Fibroblast of skin of scalp (primary cell): Measurements from ENCODE around the gene DAZAP2.
"Not testable (repeated sequence)": the region's sequence is repeated elsewhere in the genome, so short reads cannot be mapped to it uniquely, and the experiment has no call there.

Experiments used
- DNase-seq: peaks from one replicate; pipeline ENCODE4 v3.0.0-alpha.2; 2013

DAZAP2 gene

GRCh38 chr12:51247523-51248206 lies 9.0 kb downstream of the DAZAP2 start:
- DNase-seq, result no peak

GRCh38 chr12:51253276-51253675 lies 14.7 kb downstream of the DAZAP2 start:
- no peak for DNase-seq

DNA sequence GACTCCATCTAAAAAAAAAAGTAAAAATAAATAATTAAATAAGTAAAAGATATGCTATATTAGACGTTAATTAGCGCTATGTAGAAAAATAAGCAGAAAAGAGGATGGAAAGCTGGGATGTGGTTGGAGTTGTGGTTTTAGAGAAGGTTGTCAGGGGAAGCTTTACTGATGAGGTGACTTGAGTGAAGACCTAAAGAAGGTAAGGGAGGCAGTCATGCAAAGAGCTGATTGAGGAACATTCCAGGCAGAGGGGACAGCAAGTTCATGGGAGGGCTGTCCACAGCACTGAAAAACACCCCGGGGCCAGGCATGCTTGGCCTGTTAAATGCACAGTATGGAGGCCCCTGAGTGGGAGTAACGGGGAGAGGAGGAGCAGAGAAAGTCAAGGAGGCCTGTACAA lies 15.9 kb downstream of the DAZAP2 start:
- DNase-seq, result no peak

DNA sequence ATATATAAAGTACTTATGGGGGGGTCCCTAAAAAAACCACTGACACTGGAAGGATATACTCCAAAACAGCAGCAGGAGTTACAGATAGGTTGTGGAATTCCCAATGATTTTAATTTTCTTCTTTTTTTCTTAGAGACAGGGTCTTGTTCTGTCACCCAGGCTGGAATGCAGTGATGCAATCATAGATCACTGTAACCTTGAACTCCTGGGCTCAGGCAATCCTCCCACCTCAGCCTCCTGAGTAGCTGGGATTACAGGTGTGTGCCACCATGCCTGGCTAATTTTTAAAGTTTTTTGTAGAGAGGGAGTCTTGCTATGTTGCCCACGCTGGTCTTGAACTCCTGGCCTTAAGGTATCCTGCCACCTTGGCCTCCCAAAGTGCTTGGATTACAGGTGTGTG lies 21.0 kb downstream of the DAZAP2 start:
- not testable (repeated sequence) for DNase-seq

GRCh38 chr12:51262758-51263177 lies 24.1 kb downstream of the DAZAP2 start:
- DNase-seq, result peak; percentile 60

- DNase-seq, result no peak
Measured at GRCh38 chr12:51263341-51263740, 24.7 kb downstream of the DAZAP2 start.

DNA sequence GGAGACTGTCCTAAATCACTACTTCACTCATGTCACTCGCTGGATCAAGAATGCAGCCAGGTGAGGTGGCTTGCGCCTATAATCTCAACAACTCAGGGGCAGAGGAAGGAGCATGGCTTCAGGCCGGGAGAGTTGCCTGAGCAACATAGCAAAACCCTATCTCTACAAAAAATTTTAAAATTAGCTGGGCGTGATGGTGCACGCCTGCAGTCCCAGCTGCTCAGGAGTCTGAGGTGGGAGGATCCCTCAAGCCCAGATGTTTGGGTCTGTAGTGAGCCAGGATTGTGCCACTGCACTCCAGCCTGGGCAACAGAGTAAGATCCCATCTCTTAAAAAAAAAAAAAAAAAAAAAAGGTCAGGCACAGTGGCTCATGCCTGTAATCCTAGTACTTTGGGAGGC lies 25.7 kb downstream of the DAZAP2 start:
- DNase-seq, result no peak

DNA sequence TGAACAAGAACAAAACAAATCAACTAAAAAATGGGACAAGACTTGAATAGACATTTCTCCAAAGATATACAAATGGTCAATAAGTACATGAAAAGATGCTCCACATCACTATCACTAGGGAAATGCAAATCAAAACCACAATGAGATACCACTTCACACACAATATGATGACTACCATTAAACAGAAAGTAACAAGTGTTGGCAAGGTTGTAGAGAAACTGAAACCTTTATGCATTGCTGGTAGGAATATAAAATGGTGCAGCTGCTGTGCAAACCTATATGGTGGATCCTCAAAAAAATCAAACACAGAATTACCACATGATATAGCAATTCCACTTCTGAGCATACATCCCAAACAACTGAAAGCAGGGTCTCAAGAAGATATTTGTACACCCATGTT lies 26.4 kb downstream of the DAZAP2 start:
- DNase-seq, result no peak

GRCh38 chr12:51269174-51270066 lies 30.8 kb downstream of the DAZAP2 start:
- peak; percentile 54 for DNase-seq

GRCh38 chr12:51270067-51270950 lies 31.7 kb downstream of the DAZAP2 start, which contains the start of gene SMAGP:
Gene SMAGP (minus strand): TSS chr12:51270415. CDS start chr12:51269278, 1,137 bp downstream.
- peak; percentile 35 for DNase-seq

GRCh38 chr12:51270951-51271518 lies 32.4 kb downstream of the DAZAP2 start:
- DNase-seq, result peak; percentile 79

DNA sequence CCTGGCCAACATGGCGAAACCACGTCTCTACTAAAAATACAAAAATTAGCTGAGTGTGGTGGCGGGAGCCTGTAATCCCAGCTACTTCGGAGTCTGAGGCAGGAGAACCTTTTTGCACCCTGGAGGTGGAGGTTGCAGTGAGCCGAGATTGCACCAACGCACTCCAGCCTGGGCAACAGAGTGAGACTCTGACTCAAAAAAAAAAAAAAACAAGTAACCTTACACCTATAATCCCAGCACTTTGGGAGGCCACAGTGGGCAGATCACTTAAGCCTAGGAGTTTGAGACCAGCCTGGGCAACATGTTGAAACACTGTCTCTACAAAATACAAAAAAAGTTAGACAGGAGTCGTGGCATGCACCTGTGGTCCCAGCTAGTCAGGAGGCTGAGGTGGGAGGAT lies 34.2 kb downstream of the DAZAP2 start:
- not testable (repeated sequence) for DNase-seq

GRCh38 chr12:51275088-51275487 lies 36.5 kb downstream of the DAZAP2 start:
- DNase-seq, result no peak

DNA sequence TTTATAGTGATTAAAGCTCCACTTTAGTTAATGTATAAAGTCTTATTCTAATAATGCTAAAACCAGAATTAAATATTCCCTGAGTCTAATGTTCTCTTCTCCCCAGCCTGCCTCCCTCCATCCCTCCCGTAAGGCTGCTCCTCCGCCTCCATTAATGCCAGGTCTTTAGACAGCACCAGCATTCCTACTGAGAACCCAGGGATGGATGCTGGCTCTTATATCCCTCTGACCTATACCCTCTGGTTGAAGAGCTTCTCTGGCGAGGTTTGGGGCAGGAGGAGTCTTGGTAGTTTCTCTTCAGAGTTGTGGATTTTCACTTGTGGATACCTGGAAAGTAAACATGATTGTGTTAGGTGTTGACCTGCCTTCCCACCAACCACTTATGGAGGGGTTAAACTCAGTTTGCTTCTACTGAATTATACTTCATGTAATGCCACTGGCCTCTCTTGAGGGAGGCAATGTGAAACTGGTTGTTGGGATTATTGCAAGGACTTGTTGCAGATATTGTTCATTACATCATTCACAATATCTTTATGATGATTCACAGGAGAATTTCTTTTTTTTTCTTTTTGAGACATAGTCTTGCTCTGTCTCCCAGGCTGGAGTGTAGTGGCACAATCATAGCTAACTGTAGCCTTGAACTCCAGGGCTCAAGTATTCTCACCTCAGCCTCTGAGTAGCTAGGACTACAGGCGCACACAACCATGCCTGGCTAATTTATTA lies 42.7 kb downstream of the DAZAP2 start:
- peak; percentile 74 for DNase-seq

DNA sequence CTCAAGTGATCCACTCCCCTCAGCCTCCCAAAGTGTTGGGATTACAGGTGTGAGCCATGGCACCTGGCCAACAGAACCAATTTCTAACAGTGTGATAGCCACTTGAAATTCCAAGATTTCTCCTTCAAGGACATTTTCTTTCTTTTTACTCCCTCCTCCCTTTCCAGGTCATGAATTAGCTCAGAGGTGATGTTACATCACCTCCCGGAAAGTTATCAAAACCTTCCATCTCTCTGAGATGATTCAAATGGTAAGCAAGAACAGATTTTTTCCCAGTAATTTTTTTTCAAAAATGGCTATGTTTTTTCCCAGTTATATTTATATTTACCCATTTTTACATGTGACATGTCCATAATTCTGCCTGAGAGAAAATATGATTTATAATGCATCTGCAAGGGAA lies 47.2 kb downstream of the DAZAP2 start:
- DNase-seq, result no peak

DNA sequence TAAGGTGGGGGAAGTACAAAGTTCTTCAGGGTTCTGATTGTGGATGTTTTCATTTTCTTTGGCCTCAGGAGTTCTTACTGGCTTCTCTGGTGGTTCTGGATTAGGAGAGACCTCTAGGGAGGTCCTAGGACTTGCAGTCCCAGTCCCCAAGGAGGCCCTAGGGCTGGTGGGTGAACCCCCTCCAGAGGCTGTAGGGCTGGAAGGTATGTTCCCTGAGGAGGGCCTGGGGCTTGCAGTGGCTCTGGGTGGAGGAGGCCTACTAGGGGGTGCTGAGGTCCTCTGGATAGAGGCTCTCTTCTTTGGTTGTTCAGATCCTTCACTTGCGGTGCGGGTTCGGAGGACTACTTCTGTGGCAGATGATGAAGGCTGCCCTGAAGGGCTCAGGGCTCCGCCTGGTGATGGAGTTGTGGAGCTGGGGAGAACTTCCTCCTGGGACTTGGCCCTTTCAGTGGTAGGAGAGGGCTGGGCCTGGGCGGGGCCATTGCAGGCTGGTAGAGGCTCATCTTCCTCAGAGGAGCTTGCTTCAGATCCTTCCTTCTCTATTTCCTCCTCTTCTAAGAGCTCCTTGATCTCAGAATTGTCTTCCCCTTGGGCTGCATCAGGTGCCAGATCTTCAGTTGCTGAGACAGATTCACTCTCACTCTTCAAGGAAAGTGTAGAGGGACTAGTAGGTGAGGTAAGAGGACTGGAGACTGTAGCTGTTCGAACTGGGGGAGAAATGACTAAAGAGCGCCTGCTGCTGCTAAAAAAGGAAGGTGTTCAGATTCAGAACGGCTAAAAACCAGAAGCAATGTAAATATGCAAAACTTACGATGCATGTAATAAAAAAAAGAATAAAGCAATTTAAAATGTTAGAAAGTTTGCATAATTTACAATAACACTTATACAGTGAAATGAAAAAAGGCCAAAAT lies 53.2 kb downstream of the DAZAP2 start:
- not testable (repeated sequence) for DNase-seq
